Upper lobe of left lung (tissue), 4 donors: ENCODE results near the gene SEC14L6.

Source experiments
- CTCF ChIP-seq, 6 experiments: fragments of 450-650 bp in 4 of 6; fragments of 200-600 bp in 2 of 6; sonication (generic) in 2 of 6; IDR thresholded peaks; one replicate each; pipeline ENCODE4 v1.5.1; 2016 to 2019; ENCODE audit warnings: antibody characterized with exemption in 6 of 6
- EP300 ChIP-seq, 4 donors: sonication (generic); formaldehyde crosslinking; IDR thresholded peaks; one replicate each; pipeline ENCODE4 v1.5.1; 2017; ENCODE audit warnings: antibody characterized with exemption in 4 of 4, control low read depth in 2 of 4
- POLR2AphosphoS5 ChIP-seq, 2 donors: sonication (generic); formaldehyde crosslinking; IDR thresholded peaks; one replicate each; pipeline ENCODE4 v1.5.1; 2017; ENCODE audit warnings: antibody characterized with exemption in 2 of 2

DNA sequence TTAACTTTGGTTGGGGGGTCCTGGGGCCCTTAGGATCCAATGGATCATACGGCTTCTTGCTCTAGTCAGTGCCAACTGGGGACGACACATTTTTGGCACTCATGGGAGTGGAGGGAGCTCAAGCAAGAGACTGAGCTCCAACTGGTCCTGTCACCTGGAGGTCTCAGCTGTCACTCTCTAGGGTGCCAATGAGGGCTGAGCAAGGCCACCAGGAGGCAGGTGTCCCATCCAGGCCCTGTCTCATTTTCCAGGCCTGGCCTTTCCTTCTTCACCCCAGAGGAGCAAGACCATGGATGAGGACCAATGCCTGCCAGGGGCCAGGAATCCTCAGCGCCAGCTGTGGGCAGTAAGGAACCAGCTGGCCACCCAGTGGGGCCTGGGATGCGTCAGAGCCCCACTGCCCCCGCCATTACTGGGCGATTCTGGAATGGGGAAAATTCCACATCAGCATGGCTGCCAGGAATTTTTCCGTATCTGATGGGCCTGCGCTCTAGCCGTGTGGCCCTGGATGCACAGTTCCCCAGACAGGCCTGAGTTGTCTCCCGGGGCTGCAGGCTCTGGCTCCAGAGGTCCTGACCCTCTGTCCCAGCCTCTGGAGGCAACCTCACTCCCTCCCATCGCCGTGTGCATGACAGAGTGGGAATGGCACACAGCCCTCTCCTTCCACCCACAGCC is 28.6 kb upstream of the SEC14L6 start:
- TF ChIP-seq CTCF (IDR thresholded peaks at IDR 0.05): no peak
- peak; percentile 6 to 55 for TF ChIP-seq POLR2AphosphoS5 (IDR thresholded peaks at IDR 0.05)
- no peak for TF ChIP-seq EP300 (IDR thresholded peaks at IDR 0.05)
